Smooth muscle cell (in vitro differentiated cells): ENCODE measurements around the gene ALDH1A3. TPM values are rescaled to one million over a fixed set of nuclear protein-coding genes. Genes with fewer than 3 reads are reported as not detected.

Source experiments
- DNase-seq: peaks from one replicate; lab custom pipeline; 2025; ENCODE audit not compliant: unreplicated experiment; lab: John Stamatoyannopoulos, UW
- H2AFZ ChIP-seq: fragments of 200-600 bp; sonication (generic); 2 replicates; pipeline ENCODE4 v1.6.0; 2016; ENCODE audit warnings: antibody characterized with exemption, low read depth, mild to moderate bottlenecking
- H3F3A ChIP-seq: fragments of 200-600 bp; sonication (generic); 2 replicates; pipeline ENCODE4 v1.6.0; 2017; ENCODE audit warnings: antibody characterized with exemption, low read depth
- H3K27ac ChIP-seq: fragments of 200-600 bp; sonication (generic); 2 replicates; pipeline ENCODE4 v1.5.1; 2016; ENCODE audit warnings: low read depth, mild to moderate bottlenecking
- H3K27me3 ChIP-seq: fragments of 200-600 bp; sonication (generic); 2 replicates; pipeline ENCODE4 v1.6.1; 2016; ENCODE audit warnings: low read depth, mild to moderate bottlenecking
- H3K36me3 ChIP-seq: fragments of 200-600 bp; sonication (generic); 2 replicates; pipeline ENCODE4 v1.5.1; 2016; ENCODE audit warnings: low read depth
- H3K4me1 ChIP-seq: fragments of 200-600 bp; sonication (generic); 2 replicates; pipeline ENCODE4 v1.5.1; 2016; ENCODE audit warnings: low read depth
- H3K4me2 ChIP-seq: fragments of 200-600 bp; sonication (generic); 2 replicates; pipeline ENCODE4 v1.6.0; 2016; ENCODE audit warnings: mild to moderate bottlenecking
- H3K4me3 ChIP-seq: fragments of 200-600 bp; sonication (generic); 2 replicates; pipeline ENCODE4 v1.5.1; 2016; ENCODE audit warnings: mild to moderate bottlenecking
- H3K79me2 ChIP-seq: fragments of 200-600 bp; sonication (generic); 2 replicates; pipeline ENCODE4 v1.6.0; 2016; ENCODE audit warnings: low read depth, mild to moderate bottlenecking
- H3K9ac ChIP-seq: fragments of 200-600 bp; sonication (generic); 2 replicates; pipeline ENCODE4 v1.6.0; 2016; ENCODE audit warnings: low read depth
- H3K9me3 ChIP-seq: fragments of 200-600 bp; sonication (generic); replicated peaks from 2 replicates; pipeline ENCODE4 v1.5.1; 2016; ENCODE audit warnings: low read depth
- H4K20me1 ChIP-seq: fragments of 200-600 bp; sonication (generic); 2 replicates; pipeline ENCODE4 v1.6.0; 2016; ENCODE audit warnings: low read depth
- WGBS: methylation state at CpG from one replicate; pipeline ENCODE4 v1.1.7; 2016; ENCODE audit warnings: low lambda C conversion rate; 5-methylcytosine and 5-hydroxymethylcytosine counted together
- polyA plus RNA-seq: library from polyadenylated mRNA; unstranded; fragments of >200 nt; fragmentation: Nextera tagmentation; extraction: Ambion mirVana; gene quantifications from 2 replicates; pipeline ENCODE4 v1.2.1, GENCODE V29; 2016
- total RNA-seq: library from RNA; depleted of rRNA; stranded (reverse); fragments of >200 nt; gene quantifications from 2 replicates; pipeline ENCODE4 v1.2.3, GENCODE V29; 2014
- TF ChIP-seq, protein P1 (sequence below): fragments of 200-600 bp; sonication (generic); IDR thresholded peaks from 2 replicates; pipeline ENCODE4 v1.5.1; 2017; ENCODE audit warnings: borderline replicate concordance, mild to moderate bottlenecking, antibody characterized with exemption; ENCODE audit not compliant: insufficient read depth, poor library complexity, severe bottlenecking

Gene ALDH1A3
- total and polyA plus RNA-seq, 2 experiments from 2014 or later = 1.3 to 1.6 TPM

DNA sequence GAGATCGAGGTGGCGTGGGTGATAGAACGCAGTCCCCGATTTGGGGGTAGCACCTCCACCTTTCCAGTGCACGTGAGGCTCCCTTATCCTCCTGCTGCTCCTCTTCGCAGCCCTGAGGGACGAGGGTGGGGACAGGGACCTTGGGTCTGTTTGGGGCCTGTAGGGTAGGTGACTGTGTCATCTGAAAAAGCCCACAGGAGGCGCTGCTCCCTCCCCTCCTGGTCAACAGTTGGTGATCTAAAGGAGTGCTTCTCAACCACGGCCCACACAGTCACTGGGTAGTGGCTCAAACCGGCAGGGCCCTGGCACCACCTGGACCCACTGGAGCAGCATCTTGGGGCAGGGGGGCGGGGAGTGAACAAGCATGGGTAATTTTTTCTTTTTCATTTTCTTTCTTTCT is 46.6 kb downstream of the ALDH1A3 start:
- no peaks in the 10 kb centered on the region for H3K79me2 ChIP-seq
- peaks cover 4% of the 10 kb centered on the region for H3K4me1 ChIP-seq
- H3K4me2 ChIP-seq = no peak overlapping the region
- TF ChIP-seq, protein P1, sequence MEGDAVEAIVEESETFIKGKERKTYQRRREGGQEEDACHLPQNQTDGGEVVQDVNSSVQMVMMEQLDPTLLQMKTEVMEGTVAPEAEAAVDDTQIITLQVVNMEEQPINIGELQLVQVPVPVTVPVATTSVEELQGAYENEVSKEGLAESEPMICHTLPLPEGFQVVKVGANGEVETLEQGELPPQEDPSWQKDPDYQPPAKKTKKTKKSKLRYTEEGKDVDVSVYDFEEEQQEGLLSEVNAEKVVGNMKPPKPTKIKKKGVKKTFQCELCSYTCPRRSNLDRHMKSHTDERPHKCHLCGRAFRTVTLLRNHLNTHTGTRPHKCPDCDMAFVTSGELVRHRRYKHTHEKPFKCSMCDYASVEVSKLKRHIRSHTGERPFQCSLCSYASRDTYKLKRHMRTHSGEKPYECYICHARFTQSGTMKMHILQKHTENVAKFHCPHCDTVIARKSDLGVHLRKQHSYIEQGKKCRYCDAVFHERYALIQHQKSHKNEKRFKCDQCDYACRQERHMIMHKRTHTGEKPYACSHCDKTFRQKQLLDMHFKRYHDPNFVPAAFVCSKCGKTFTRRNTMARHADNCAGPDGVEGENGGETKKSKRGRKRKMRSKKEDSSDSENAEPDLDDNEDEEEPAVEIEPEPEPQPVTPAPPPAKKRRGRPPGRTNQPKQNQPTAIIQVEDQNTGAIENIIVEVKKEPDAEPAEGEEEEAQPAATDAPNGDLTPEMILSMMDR = no peak
- H3K9ac ChIP-seq = no peak overlapping the region
- WGBS = 76% methylated on average over 11 of the region's 11 CpGs
- peaks cover 13% of the 10 kb centered on the region for H3K27me3 ChIP-seq
- H3K27ac ChIP-seq = no peak overlapping the region
- no peaks in the 10 kb centered on the region for H3K9me3 ChIP-seq
- no peaks in the 10 kb centered on the region for H3F3A ChIP-seq
- no peaks in the 10 kb centered on the region for H4K20me1 ChIP-seq
- no peak overlapping the region for H3K4me3 ChIP-seq
- DNase-seq = no peak
- H3K36me3 ChIP-seq = no peaks in the 10 kb centered on the region
- no peak overlapping the region for H2AFZ ChIP-seq

- H3K4me3 ChIP-seq = no peak overlapping the region
- H3K27me3 ChIP-seq = peaks cover 4% of the 10 kb centered on the region
- no peak overlapping the region for H2AFZ ChIP-seq
- WGBS = 87% methylated on average over 11 of the region's 11 CpGs
- TF ChIP-seq, protein P1 = no peak
- H3K4me2 ChIP-seq = no peak overlapping the region
- no peaks in the 10 kb centered on the region for H3K9me3 ChIP-seq
- H3K79me2 ChIP-seq = no peaks in the 10 kb centered on the region
- no peak overlapping the region for H3K9ac ChIP-seq
- H4K20me1 ChIP-seq = no peaks in the 10 kb centered on the region
- no peaks in the 10 kb centered on the region for H3F3A ChIP-seq
- no peak overlapping the region for H3K27ac ChIP-seq
- DNase-seq = no peak
- peaks cover 4% of the 10 kb centered on the region for H3K4me1 ChIP-seq
- no peaks in the 10 kb centered on the region for H3K36me3 ChIP-seq
Measured at GRCh38 chr15:100926971-100927756, 47.5 kb downstream of the ALDH1A3 start.

GRCh38 chr15:100928632-100929280 is 49.1 kb downstream of the ALDH1A3 start:
- no peaks in the 10 kb centered on the region for H3F3A ChIP-seq
- H2AFZ ChIP-seq = no peak overlapping the region

More at GRCh38 chr15:100928632-100929280, 49.1 kb downstream of the ALDH1A3 start:
- Histone ChIP-seq H3K9me3 (no peaks in the 10 kb centered on the region), H3K79me2 (no peaks in the 10 kb centered on the region), H3K9ac (no peak overlapping the region), H3K27me3 (no peaks in the 10 kb centered on the region), H3K4me1 (peaks cover 4% of the 10 kb centered on the region), H3K4me2 (no peak overlapping the region), H3K27ac (peak overlapping the region; percentile 38), H3K36me3 (no peaks in the 10 kb centered on the region), H3K4me3 (no peak overlapping the region), H4K20me1 (no peaks in the 10 kb centered on the region)
- no peak for DNase-seq
- WGBS = 85% methylated on average over 13 of the region's 13 CpGs
- TF ChIP-seq, protein P1 = no peak
